Fibroblast of mammary gland (primary cell): ENCODE results near the gene CAPG.
"Not testable (repeated sequence)": the region's sequence is repeated elsewhere in the genome, so short reads cannot be mapped to it uniquely, and the experiment has no call there.

Source experiments
- DNase-seq: peaks from one replicate; pipeline ENCODE4 v3.0.0-alpha.2; 2010; ENCODE audit warnings: low read depth
- H3K4me3 ChIP-seq: 2 replicates; pipeline ENCODE4 v1.5.1; 2011; ENCODE audit warnings: low read depth, mild to moderate bottlenecking, low read length, moderate library complexity; ENCODE audit not compliant: control insufficient read depth
- CTCF ChIP-seq: conservative IDR thresholded peaks from 2 replicates; pipeline ENCODE4 v1.5.1; 2011; ENCODE audit warnings: low read depth, low read length, inconsistent platforms; ENCODE audit not compliant: control insufficient read depth, insufficient read depth

CAPG gene

GRCh38 chr2:85445316-85446295 lies 35.4 kb upstream of the CAPG start:
- peak; percentile 78 for DNase-seq
- no peak overlapping the region for H3K4me3 ChIP-seq
- TF ChIP-seq CTCF: no peak

GRCh38 chr2:85444629-85445172 lies 34.5 kb upstream of the CAPG start:
- peak; percentile 43 for DNase-seq
- TF ChIP-seq CTCF: no peak

GRCh38 chr2:85441864-85442263 lies 31.7 kb upstream of the CAPG start:
- no peak overlapping the region for H3K4me3 ChIP-seq
- TF ChIP-seq CTCF: no peak
- no peak for DNase-seq

More at GRCh38 chr2:85444629-85445172, 34.5 kb upstream of the CAPG start:
- no peak overlapping the region for H3K4me3 ChIP-seq

- DNase-seq: no peak
These were observed 30.6 kb upstream of the CAPG start for GRCh38 chr2:85440729-85441128.

GRCh38 chr2:85439986-85440385 lies 29.8 kb upstream of the CAPG start:
- TF ChIP-seq CTCF: no peak
- no peak overlapping the region for H3K4me3 ChIP-seq
- DNase-seq: no peak

More at GRCh38 chr2:85440729-85441128, 30.6 kb upstream of the CAPG start:
- no peak overlapping the region for H3K4me3 ChIP-seq
- TF ChIP-seq CTCF: no peak

GRCh38 chr2:85439569-85439968 lies 29.4 kb upstream of the CAPG start:
- not testable (repeated sequence) for H3K4me3 ChIP-seq, DNase-seq

GRCh38 chr2:85439025-85439472 lies 28.9 kb upstream of the CAPG start:
- TF ChIP-seq CTCF: no peak
- no peak for DNase-seq
- no peak overlapping the region for H3K4me3 ChIP-seq
